SK-N-SH (cell line): ENCODE measurements around the gene KRT9.
"Not testable (repeated sequence)": the region's sequence is repeated elsewhere in the genome, so short reads cannot be mapped to it uniquely, and the experiment has no call there.

Experiments
- EP300 ChIP-seq, 2 experiments: IDR thresholded peaks; 2 replicates each; pipeline versions ENCODE4 v1.4.0 to v1.6.1; 2012; ENCODE audit warnings: borderline replicate concordance in 1 of 2, low read depth in 1 of 2, low read length in 1 of 2
- EZH2phosphoT487 ChIP-seq: fragments of 200-600 bp; sonication (generic); IDR thresholded peaks from 2 replicates; pipeline ENCODE4 v1.6.1; 2017; ENCODE audit warnings: low read depth, mixed run types, mild to moderate bottlenecking, antibody characterized with exemption, moderate library complexity, borderline replicate concordance
- MXI1 ChIP-seq: IDR thresholded peaks from 2 replicates; pipeline ENCODE4 v1.6.1; 2012; ENCODE audit warnings: mild to moderate bottlenecking, low read depth, low read length, improper control_type of control experiment
- POLR2AphosphoS5 ChIP-seq: IDR thresholded peaks from 2 replicates; pipeline ENCODE4 v1.6.1; 2012; ENCODE audit warnings: low read depth, low read length
- TF ChIP-seq, protein P1 (sequence below): IDR thresholded peaks from 2 replicates; pipeline ENCODE4 v1.6.1; 2012; ENCODE audit warnings: mild to moderate bottlenecking, low read depth, low read length, moderate library complexity
- TF ChIP-seq, protein P2 (sequence below): fragments of 200-600 bp; sonication (generic); IDR thresholded peaks from 2 replicates; pipeline ENCODE4 v1.6.1; 2017; ENCODE audit warnings: antibody characterized with exemption, mild to moderate bottlenecking, moderate library complexity

DNA sequence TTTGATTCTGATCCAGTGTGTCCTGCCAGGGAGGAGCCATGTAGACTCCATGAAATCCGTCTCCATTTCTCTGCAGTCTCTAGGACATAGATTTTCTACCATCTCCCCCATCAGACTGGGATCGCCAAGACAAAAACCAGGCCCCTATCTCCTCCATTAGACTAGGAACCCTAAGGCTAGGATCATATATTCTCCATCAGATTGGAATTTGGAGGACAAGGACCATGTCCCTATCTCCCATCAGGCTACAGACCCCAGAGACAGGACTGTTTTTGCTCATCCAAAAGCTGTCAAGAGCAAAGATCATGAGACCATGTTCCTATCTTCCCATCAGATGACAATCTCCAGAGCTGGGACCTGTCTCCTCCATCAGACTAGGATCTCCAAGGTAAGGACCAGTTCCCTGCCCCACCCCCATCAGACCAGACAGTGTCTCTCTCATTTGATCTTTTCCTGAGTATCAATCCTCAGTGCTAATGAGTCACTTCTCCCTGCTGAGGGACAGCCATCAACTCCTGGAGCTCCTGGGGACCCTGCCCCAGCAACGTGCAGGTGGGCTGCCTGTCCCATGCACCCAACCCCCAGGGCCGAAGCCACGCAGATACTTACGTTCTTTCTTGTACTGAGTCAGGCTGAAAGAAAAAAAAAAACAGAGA lies 48.2 kb upstream of the KRT9 start:
- TF ChIP-seq, protein P1, sequence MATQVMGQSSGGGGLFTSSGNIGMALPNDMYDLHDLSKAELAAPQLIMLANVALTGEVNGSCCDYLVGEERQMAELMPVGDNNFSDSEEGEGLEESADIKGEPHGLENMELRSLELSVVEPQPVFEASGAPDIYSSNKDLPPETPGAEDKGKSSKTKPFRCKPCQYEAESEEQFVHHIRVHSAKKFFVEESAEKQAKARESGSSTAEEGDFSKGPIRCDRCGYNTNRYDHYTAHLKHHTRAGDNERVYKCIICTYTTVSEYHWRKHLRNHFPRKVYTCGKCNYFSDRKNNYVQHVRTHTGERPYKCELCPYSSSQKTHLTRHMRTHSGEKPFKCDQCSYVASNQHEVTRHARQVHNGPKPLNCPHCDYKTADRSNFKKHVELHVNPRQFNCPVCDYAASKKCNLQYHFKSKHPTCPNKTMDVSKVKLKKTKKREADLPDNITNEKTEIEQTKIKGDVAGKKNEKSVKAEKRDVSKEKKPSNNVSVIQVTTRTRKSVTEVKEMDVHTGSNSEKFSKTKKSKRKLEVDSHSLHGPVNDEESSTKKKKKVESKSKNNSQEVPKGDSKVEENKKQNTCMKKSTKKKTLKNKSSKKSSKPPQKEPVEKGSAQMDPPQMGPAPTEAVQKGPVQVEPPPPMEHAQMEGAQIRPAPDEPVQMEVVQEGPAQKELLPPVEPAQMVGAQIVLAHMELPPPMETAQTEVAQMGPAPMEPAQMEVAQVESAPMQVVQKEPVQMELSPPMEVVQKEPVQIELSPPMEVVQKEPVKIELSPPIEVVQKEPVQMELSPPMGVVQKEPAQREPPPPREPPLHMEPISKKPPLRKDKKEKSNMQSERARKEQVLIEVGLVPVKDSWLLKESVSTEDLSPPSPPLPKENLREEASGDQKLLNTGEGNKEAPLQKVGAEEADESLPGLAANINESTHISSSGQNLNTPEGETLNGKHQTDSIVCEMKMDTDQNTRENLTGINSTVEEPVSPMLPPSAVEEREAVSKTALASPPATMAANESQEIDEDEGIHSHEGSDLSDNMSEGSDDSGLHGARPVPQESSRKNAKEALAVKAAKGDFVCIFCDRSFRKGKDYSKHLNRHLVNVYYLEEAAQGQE = not testable (repeated sequence)
- TF ChIP-seq EP300 (IDR thresholded peaks at IDR 0.05; ENCODE audit: borderline replicate concordance in 1 of 2, low read depth in 1 of 2, low read length in 1 of 2); MXI1; POLR2AphosphoS5; EZH2phosphoT487: not testable (repeated sequence)
- TF ChIP-seq, protein P2, sequence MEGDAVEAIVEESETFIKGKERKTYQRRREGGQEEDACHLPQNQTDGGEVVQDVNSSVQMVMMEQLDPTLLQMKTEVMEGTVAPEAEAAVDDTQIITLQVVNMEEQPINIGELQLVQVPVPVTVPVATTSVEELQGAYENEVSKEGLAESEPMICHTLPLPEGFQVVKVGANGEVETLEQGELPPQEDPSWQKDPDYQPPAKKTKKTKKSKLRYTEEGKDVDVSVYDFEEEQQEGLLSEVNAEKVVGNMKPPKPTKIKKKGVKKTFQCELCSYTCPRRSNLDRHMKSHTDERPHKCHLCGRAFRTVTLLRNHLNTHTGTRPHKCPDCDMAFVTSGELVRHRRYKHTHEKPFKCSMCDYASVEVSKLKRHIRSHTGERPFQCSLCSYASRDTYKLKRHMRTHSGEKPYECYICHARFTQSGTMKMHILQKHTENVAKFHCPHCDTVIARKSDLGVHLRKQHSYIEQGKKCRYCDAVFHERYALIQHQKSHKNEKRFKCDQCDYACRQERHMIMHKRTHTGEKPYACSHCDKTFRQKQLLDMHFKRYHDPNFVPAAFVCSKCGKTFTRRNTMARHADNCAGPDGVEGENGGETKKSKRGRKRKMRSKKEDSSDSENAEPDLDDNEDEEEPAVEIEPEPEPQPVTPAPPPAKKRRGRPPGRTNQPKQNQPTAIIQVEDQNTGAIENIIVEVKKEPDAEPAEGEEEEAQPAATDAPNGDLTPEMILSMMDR = not testable (repeated sequence)
